Thoracic aorta (tissue), 2 donors: ENCODE results near the gene GUCA1A. TPM values are rescaled to one million over a fixed set of nuclear protein-coding genes. Genes with fewer than 3 reads are reported as not detected.

Experiments used
- ATAC-seq: fragments of 150-250 bp; one replicate; pipeline ENCODE4 v1.8.0; 2017; ENCODE audit warnings: low read depth; ENCODE audit not compliant: insufficient number of reproducible peaks, low FRiP score
- DNase-seq: peaks from one replicate; pipeline ENCODE4 v3.0.0-alpha.2; 2020; ENCODE audit warnings: low spot score
- H3K27ac ChIP-seq, 2 donors: fragments of 200-600 bp; sonication (generic); 1 replicate in 1 of 2; 2 replicates in 1 of 2; pipeline ENCODE4 v1.5.1; 2016; ENCODE audit warnings: mild to moderate bottlenecking in 2 of 2, moderate library complexity in 2 of 2
- H3K27me3 ChIP-seq: fragments of 200-600 bp; sonication (generic); replicated peaks from 2 replicates; pipeline ENCODE4 v1.6.0; 2016; ENCODE audit warnings: mild to moderate bottlenecking; ENCODE audit not compliant: insufficient read depth
- H3K36me3 ChIP-seq: fragments of 200-600 bp; sonication (generic); one replicate; pipeline ENCODE4 v1.5.1; 2016
- H3K4me1 ChIP-seq, 2 donors: fragments of 200-600 bp; sonication (generic); 1 replicate in 1 of 2; 2 replicates in 1 of 2; pipeline versions ENCODE4 v1.5.1 to v1.6.0; 2016; ENCODE audit warnings: low read depth in 2 of 2, mild to moderate bottlenecking in 1 of 2; ENCODE audit not compliant: control insufficient read depth in 1 of 2
- H3K4me3 ChIP-seq: fragments of 200-600 bp; sonication (generic); 2 replicates; pipeline ENCODE4 v1.5.1; 2016; ENCODE audit warnings: mild to moderate bottlenecking
- H3K9me3 ChIP-seq: fragments of 200-600 bp; sonication (generic); 2 replicates; pipeline ENCODE4 v1.5.1; 2016
- total RNA-seq, 2 donors: library from RNA; depleted of rRNA; stranded (reverse); fragments of >200 nt; gene quantifications; one replicate each; pipeline versions ENCODE4 v1.1.0 to v1.2.3, GENCODE V29; 2016
- TF ChIP-seq, protein P1 (sequence below): fragments of 200-600 bp; sonication (generic); IDR thresholded peaks from one replicate; pipeline ENCODE4 v1.5.1; 2019; ENCODE audit warnings: antibody characterized with exemption

GUCA1A gene
- total RNA-seq, 2 donors from 2014 or later: not detected

DNA sequence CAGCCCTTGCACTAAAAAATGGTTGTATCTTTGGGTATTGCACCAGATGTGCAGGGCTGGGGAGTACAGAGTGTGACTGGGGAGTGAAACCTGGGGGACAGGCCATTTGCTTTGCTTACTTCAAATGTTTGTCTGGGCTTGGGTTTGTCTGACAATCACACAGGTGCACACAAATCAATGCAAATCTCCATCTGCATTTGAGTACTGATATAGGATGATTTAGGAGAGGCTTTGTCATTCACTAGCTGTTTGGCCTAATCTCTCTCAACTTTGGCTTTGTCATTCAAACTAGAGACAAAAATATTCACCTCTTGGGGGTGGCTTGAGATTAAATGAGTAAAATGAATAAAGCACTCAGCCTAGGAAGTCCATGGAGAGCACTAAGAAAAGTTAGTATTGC is 3.8 kb downstream of the GUCA1A start:
- Histone ChIP-seq H3K36me3 (no peaks in the 10 kb centered on the region), H3K4me3 (no peak overlapping the region), H3K9me3 (no peaks in the 10 kb centered on the region), H3K4me1 (no peaks in the 10 kb centered on the region), H3K27ac (no peak overlapping the region), H3K27me3 (no peaks in the 10 kb centered on the region)
- DNase-seq (no peak), ATAC-seq (no peak)
- TF ChIP-seq, protein P1, sequence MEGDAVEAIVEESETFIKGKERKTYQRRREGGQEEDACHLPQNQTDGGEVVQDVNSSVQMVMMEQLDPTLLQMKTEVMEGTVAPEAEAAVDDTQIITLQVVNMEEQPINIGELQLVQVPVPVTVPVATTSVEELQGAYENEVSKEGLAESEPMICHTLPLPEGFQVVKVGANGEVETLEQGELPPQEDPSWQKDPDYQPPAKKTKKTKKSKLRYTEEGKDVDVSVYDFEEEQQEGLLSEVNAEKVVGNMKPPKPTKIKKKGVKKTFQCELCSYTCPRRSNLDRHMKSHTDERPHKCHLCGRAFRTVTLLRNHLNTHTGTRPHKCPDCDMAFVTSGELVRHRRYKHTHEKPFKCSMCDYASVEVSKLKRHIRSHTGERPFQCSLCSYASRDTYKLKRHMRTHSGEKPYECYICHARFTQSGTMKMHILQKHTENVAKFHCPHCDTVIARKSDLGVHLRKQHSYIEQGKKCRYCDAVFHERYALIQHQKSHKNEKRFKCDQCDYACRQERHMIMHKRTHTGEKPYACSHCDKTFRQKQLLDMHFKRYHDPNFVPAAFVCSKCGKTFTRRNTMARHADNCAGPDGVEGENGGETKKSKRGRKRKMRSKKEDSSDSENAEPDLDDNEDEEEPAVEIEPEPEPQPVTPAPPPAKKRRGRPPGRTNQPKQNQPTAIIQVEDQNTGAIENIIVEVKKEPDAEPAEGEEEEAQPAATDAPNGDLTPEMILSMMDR: no peak

DNA sequence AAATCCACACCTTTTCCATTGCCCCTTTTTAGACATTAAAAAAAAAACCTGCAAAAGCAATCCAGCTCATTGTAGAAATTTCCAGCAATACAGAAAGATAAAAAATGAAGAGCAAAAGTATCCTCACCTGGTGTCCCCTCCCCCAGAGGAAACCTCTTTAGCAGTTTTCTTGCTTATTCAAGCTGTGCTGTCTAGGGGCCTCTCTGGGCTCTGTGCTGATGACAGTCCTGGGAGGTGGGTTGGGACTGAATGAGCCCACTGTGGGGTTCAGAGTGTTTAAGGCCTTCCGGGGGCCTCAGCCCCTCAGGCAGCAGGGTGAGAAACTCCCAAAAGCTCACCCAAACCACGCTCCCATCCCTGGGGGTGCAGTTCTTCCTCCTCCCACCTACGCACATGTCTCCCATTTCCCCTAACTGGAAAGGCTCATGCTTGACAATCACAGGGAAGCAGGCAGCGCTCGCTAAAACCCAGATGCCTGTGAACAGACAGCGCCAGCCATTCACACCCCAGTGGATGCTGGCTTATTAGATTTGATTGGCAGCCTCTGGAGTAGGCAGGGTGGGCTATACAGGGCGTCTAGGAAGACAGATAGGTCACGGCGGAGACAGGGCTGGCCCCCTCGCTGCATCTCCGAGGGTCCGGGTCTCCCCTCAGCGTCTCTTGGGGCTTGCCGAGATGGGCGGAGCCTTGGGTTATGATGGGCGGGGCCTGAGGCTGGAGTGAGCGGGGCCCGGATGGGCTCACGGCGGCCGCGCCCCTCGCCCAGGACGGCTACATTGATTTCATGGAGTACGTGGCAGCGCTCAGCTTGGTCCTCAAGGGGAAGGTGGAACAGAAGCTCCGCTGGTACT is 4.6 kb downstream of the GUCA1A start:
- no peaks in the 10 kb centered on the region for H3K27me3 ChIP-seq
- no peak overlapping the region for H3K27ac ChIP-seq
- no peak overlapping the region for H3K4me3 ChIP-seq
- no peak for DNase-seq
- ATAC-seq: no peak
- TF ChIP-seq, protein P1: no peak
- H3K4me1 ChIP-seq: no peaks in the 10 kb centered on the region
- H3K36me3 ChIP-seq: no peaks in the 10 kb centered on the region
- H3K9me3 ChIP-seq: no peaks in the 10 kb centered on the region

DNA sequence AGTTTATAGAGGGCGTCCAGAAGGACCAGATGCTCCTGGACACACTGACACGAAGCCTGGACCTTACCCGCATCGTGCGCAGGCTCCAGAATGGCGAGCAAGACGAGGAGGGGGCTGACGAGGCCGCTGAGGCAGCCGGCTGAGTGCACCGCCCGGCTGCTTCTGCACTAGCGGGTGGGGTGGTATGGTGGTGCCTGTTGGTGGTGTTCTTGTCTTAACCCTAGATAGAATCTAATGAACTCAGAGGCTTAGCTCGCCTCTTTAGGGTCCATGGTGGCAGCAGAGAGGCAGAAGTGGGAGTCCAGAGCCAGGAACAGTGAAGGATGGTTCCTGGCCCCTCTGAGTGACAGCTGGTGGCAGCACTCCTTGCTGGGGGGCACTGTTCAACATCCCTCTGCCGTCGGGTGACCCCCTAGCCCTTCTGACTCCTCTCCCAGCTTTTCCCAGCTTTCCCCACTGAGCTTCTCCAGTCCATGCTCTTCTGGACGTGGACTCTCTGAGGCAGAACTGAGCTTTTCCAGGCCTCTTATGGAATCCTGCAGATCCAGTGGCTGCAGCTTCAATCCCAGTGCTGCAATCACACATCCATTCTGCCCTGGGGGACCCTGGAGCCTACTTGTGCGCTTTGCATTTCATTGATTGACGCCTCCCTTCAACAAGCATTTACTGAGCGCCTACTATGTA is 6.2 kb downstream of the GUCA1A start:
- Histone ChIP-seq H3K27ac (no peak overlapping the region), H3K4me3 (no peak overlapping the region), H3K9me3 (no peaks in the 10 kb centered on the region), H3K4me1 (no peaks in the 10 kb centered on the region), H3K36me3 (no peaks in the 10 kb centered on the region), H3K27me3 (no peaks in the 10 kb centered on the region)
- TF ChIP-seq, protein P1: no peak
- ATAC-seq: no peak
- no peak for DNase-seq

DNA sequence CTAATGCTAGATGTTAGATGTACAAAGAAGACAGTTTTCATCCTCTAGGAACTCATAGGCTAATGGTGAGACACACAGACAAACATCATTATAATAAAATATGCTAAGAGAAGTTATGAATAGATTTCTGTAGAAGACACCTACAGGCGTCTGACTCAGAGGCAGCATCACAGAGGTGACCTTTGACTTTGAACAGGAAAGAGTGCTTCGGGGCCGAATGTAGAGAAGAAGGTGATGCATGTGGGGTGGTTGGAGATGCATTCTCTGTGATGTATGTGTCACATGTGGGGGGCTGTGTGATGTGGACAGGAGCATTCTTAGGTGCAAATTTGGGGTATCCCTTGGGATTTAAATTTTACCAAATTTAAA is 6.8 kb downstream of the GUCA1A start:
- TF ChIP-seq, protein P1: no peak
- DNase-seq (no peak), ATAC-seq (no peak)
- Histone ChIP-seq H3K36me3 (no peaks in the 10 kb centered on the region), H3K9me3 (no peaks in the 10 kb centered on the region), H3K4me3 (no peak overlapping the region), H3K4me1 (no peaks in the 10 kb centered on the region), H3K27ac (no peak overlapping the region), H3K27me3 (no peaks in the 10 kb centered on the region)

DNA sequence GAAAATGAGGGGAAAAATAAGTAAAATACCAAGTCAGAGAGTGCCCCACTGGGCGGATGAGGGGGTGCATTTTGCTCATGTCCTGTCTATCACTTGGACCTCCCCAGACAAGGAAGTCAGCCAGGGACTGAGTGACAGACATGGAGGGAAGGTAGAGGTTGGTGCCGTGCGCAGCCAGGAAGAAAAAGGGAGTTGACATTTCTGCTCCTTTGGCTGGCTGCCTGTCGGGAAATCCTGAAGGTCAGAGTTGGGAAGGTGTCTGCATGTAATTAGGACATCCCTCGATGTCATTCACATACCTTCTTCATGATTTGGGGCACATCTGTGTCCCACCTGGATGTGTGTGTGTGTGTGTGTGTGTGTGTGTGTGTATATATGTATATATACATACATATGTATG is 8.9 kb downstream of the GUCA1A start:
- DNase-seq (no peak), ATAC-seq (no peak)
- TF ChIP-seq, protein P1: no peak
- Histone ChIP-seq H3K27me3 (no peaks in the 10 kb centered on the region), H3K27ac (no peak overlapping the region), H3K9me3 (no peaks in the 10 kb centered on the region), H3K4me1 (no peaks in the 10 kb centered on the region), H3K4me3 (no peak overlapping the region), H3K36me3 (no peaks in the 10 kb centered on the region)
